GM19324 (cell line): Measurements from ENCODE around the gene GALNT9.
"Not testable (repeated sequence)": the region's sequence is repeated elsewhere in the genome, so short reads cannot be mapped to it uniquely, and the experiment has no call there.

Experiments used
- ATAC-seq: cut with Tn5 transposase; IDR thresholded peaks from one replicate; pipeline ENCODE4 v1.9.1; 2021; ENCODE audit warnings: mild to moderate bottlenecking, moderate library complexity; ENCODE audit not compliant: unreplicated experiment, low FRiP score

GALNT9 gene

GRCh38 chr12:132222096-132222807 is 107.1 kb downstream of the GALNT9 start:
- no peak for ATAC-seq

GRCh38 chr12:132219761-132220160 is 109.6 kb downstream of the GALNT9 start:
- ATAC-seq: not testable (repeated sequence)

GRCh38 chr12:132219323-132219722 is 110.1 kb downstream of the GALNT9 start:
- no peak for ATAC-seq

GRCh38 chr12:132218915-132219314 is 110.5 kb downstream of the GALNT9 start:
- ATAC-seq: no peak

- no peak for ATAC-seq
Observed at GRCh38 chr12:132218527-132218875, 110.9 kb downstream of the GALNT9 start.

- ATAC-seq: no peak
Observed at GRCh38 chr12:132217800-132218526, 111.4 kb downstream of the GALNT9 start.

- no peak for ATAC-seq
Observed at GRCh38 chr12:132217371-132217770, 112.0 kb downstream of the GALNT9 start.

- no peak for ATAC-seq
Observed at GRCh38 chr12:132216354-132216987, 112.9 kb downstream of the GALNT9 start.

- no peak for ATAC-seq
Observed at GRCh38 chr12:132215299-132215989, 113.9 kb downstream of the GALNT9 start.

GRCh38 chr12:132214891-132215290 is 114.5 kb downstream of the GALNT9 start:
- no peak for ATAC-seq

- no peak for ATAC-seq
Observed at GRCh38 chr12:132214161-132214476, 115.3 kb downstream of the GALNT9 start.

- no peak for ATAC-seq
Observed at GRCh38 chr12:132213359-132214160, 115.8 kb downstream of the GALNT9 start.

GRCh38 chr12:132211816-132212215 is 117.6 kb downstream of the GALNT9 start:
- ATAC-seq: no peak

GRCh38 chr12:132211326-132211725 is 118.1 kb downstream of the GALNT9 start:
- no peak for ATAC-seq

- no peak for ATAC-seq
Observed at GRCh38 chr12:132210223-132211055, 119.0 kb downstream of the GALNT9 start.

GRCh38 chr12:132209619-132210222 is 119.7 kb downstream of the GALNT9 start:
- ATAC-seq: no peak

GRCh38 chr12:132208153-132208823 is 121.1 kb downstream of the GALNT9 start:
- no peak for ATAC-seq

GRCh38 chr12:132207083-132207775 is 122.2 kb downstream of the GALNT9 start:
- no peak for ATAC-seq
